GM18498 (cell line): ENCODE data around the gene POU4F1.

Experiments used
- ATAC-seq: cut with Tn5 transposase; IDR thresholded peaks from one replicate; pipeline ENCODE4 v1.9.1; 2021; ENCODE audit warnings: mild to moderate bottlenecking, moderate library complexity; ENCODE audit not compliant: unreplicated experiment

The POU4F1 gene

GRCh38 chr13:78607409-78608251 lies 4.3 kb upstream of the POU4F1 start:
- ATAC-seq, result no peak

- no peak for ATAC-seq
Measured at GRCh38 chr13:78606471-78607408, 3.4 kb upstream of the POU4F1 start.

- ATAC-seq, result no peak
Measured at GRCh38 chr13:78604782-78605611, 1.6 kb upstream of the POU4F1 start.

GRCh38 chr13:78602561-78603239 lies 652 bp downstream of the POU4F1 start:
- ATAC-seq, result peak; percentile 18

DNA sequence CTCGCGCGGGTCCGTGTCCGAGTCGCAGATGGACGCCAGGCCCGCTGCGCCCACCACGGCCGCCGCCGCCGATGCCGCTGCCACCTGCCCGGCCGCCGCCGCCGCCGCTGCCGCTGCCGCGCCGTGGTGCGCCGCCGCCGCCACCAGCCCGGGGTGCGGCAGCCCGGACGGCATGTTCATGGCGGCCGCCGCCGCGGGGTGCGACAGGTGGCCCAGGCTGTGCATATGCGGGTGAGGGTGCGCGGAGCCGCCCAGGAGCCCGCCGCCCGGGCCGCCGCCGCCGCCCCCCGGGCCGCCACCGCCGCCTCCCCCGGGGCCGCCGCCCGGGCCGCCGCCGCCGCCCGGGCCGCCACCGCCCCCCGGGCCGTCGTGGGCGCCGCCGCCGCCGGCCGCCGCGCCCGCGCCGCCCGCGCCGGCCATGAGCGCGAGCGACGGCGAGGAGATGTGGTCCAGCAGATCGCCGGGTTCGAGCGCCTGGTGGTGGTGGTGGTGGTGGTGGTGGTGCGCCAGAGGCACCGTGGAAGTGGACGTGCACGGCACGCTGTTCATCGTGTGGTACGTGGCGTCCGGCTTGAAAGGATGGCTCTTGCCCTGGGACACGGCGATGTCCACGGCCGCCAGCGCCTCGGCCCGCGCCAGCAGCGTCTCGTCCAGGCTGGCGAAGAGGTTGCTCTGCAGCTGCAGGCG lies 1.3 kb downstream of the POU4F1 start:
- no peak for ATAC-seq

DNA sequence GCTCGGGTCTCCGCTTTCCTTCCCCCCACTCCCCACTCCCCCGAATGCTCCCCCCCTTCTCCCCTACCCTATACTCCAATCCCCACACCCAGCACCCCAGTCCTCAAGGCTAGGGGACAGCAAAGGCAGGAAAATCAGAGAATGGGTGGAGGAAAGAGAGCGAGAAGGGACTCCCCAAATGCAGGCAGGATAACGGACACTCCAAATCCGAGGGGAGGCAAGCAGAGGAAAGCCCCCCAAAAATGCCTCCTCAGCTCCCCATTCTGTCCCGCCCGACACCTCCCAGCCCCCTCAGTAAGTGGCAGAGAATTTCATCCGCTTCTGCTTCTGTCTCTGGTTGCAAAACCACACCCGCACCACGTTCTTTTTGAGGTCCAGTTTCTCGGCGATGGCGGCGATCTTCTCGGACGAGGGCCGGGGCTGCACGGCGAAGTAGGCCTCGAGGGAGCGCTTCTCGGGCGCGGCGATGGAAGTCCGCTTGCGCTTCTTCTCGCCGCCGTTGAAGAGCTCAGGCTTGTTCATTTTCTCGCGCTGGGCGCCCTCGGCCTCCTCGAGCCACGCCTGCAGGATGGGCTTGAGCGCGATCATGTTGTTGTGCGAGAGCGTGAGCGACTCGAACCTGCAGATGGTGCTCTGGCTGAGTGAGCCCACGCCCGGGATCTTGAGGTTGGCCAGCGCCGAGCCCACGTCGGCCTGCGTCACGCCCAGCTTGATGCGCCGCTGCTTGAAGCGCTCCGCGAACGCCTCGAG lies 2.1 kb downstream of the POU4F1 start:
- no peak for ATAC-seq

DNA sequence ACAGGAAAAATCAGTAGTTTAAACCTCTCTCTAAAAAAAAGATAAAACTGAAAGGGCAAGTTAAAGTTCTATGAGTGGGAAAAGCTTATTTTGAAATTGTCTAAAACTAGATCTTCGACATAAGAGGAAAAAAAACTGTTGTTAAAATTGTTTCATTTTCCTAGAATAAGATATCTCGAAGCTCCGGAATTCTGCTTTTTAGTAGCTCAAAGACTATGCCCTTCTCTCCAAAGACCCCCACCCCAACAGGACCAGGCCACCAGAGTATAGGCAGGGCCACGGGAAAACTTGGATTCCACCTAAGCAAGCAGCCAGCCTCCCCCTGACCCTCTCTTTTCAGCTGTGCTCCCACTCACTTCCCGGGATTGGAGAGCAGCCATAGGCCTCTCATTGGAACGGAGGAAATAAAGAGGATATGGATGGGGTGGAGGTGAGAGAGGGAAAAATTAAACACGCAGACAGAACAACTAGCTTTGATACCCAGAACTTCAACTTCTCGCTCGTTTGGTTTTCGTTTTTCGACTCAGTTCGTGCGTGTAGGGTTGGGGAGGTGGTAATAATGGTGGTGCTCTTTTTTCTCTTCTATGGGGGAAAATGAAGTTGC lies 3.0 kb downstream of the POU4F1 start:
- ATAC-seq, result no peak

- ATAC-seq, result no peak
Measured at GRCh38 chr13:78599645-78600279, 3.6 kb downstream of the POU4F1 start.

DNA sequence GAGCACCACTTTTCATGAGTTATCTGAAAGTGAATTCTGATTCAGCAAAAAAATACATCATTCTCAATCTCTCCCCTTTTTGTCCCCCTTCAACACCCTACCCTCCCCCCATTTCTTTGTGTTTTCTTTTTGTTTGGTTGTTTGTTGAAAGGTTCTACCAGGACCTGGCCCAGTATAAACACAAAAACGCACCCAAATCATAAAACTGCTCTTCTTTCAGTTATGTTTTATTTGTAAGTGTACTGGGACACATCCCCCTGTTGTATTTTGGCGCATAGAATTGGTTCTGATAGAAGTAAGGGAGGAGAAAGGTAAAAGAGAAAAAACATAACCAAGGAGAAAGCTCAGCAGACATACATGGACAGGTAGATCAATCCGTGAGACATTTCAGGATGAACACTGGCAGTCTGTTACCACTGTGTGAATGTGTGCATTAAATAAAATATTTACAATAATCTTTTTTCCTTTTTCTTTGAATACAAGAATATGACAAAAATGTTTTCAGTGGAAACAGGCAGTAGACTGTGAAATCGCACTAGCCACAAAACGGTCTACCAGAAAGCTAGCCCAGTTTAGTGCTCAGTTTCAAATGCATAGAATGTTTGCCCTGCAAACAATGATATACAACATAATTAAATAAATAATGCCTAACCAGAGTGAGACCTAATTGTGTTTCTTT lies 4.2 kb downstream of the POU4F1 start:
- ATAC-seq, result no peak

- no peak for ATAC-seq
Measured at GRCh38 chr13:78598116-78598781, 5.1 kb downstream of the POU4F1 start.

GRCh38 chr13:78597602-78597932 lies 5.8 kb downstream of the POU4F1 start:
- ATAC-seq, result no peak

- no peak for ATAC-seq
Measured at GRCh38 chr13:78596736-78597601, 6.4 kb downstream of the POU4F1 start.

GRCh38 chr13:78596399-78596735 lies 7.0 kb downstream of the POU4F1 start:
- ATAC-seq, result no peak

DNA sequence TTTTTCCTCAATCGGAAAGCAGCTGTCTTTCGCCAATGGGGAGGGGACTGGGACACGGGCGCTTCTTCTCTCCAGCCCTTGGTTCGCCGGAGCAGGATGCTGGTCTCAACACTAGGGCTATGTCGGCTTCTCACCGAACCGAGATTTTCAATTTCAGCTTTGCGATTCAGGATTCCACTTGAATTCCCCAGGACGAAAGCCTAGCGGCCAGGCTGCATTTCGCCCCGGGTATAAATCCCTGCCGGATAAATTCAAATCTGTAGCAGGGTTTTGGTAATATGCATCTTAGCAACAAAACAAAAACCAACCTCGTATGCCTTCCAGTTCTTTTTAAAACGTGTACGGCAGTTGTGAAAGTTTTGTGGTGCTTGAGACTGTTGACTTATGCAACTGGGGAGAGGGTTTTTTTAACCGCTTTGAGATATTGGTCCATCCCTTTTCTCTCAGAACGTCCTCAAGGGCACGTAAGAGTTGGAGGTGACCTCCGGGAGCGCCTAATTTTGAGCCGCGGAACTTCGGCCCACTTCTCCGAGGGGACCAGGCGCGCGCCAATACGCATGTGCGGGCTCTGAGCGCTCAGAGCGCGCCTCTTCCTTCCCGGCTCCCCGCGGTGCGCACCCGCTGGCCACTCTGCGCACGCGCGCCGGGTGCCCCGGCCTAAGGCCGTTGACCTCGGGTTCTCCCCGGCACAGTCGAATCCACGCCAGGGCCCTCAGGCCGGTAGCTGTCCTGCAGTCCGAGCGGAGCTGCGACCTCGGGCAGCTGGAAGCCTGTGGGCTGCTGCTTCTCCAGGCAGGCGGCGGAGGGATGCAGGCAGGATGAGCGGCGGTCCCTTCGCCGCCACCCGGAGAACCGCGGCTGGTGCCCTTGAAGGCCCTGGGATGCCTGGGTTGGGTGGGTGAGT lies 7.6 kb downstream of the POU4F1 start:
- ATAC-seq, result peak; percentile 43

DNA sequence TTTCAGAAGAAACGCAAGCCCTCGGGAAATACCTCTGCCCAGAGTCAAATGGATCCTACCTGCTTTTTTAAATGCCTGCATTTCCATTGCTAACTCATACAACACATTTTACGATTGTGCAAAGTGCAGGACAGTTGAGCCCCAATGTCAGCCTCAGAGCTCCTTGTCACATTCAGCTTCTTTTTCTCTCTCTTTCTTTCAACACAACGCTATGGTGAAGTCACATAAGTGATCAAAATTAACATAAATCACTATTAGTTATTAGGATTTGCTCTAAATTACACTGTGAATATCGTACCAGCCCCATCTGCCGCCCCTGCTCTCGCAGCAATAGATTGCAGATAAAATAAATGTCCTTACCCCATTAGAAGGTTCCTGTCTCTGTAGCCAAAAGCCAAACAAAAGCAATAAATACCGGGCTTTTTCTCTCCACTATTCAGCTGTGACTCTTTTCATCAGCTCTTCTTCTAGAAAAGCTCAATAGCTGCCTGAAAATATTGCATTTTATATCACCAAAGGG lies 8.8 kb downstream of the POU4F1 start:
- no peak for ATAC-seq
